HepG2 (cell line): ENCODE results near the gene LIPC. TPM values are rescaled to one million over a fixed set of nuclear protein-coding genes. Genes with fewer than 3 reads are reported as not detected.

Source experiments
- ATAC-seq: fragments of 200-7000 bp; cut with Tn5 transposase; 3 replicates; pipeline ENCODE4 v1.9.1; 2020; ENCODE audit warnings: mild to moderate bottlenecking, moderate library complexity
- BruUV-seq: library from RNA; stranded (reverse); fragments of 400-500 nt; replicated peaks from 2 replicates; lab custom pipeline; 2021; lab: Mats Ljungman, UMichigan
- CTCF ChIA-PET: fragments of 300-600 bp; formaldehyde crosslinking; extraction: SDS; loops from one replicate; lab custom pipeline; 2021; ENCODE audit warnings: low total read pairs, inconsistent platforms, low intra/inter-chr PET ratio; lab: Yijun Ruan, JAX
- POLR2A ChIA-PET: fragments of 350-600 bp; sonication (Branson Sonifier 250); formaldehyde crosslinking; loops from one replicate; lab custom pipeline; 2020; ENCODE audit warnings: antibody characterized with exemption, inconsistent platforms; lab: Yijun Ruan, JAX
- DNase-seq: peaks from one replicate; pipeline ENCODE4 v3.0.0-alpha.2; 2015; ENCODE audit warnings: low spot score
- FAIRE-seq: peaks from 3 replicates; lab custom pipeline; 2011; peaks lifted over from hg19 to GRCh38; lab: Jason Lieb, UNC
- H2AFZ ChIP-seq: one replicate; pipeline ENCODE4 v1.6.1; 2011; ENCODE audit warnings: low read length, inconsistent platforms
- H3K27ac ChIP-seq: fragments of 300-600 bp; 3 replicates; pipeline ENCODE4 v1.8.0; 2011; ENCODE audit warnings: mixed run types, mild to moderate bottlenecking, mixed read lengths, low read length, inconsistent platforms; ENCODE audit not compliant: insufficient read depth; ENCODE audit errors: extremely low read length
- H3K27me3 ChIP-seq, 2 experiments: fragments of 200-600 bp in 1 of 2; 2 replicates in 1 of 2; 3 replicates in 1 of 2; pipeline versions ENCODE4 v1.6.0 to v1.8.0; 2011; ENCODE audit warnings: low read length in 2 of 2, mild to moderate bottlenecking in 2 of 2, moderate library complexity in 2 of 2, inconsistent platforms in 1 of 2; ENCODE audit not compliant: insufficient read depth in 2 of 2, control insufficient read depth in 1 of 2
- H3K36me3 ChIP-seq, 2 experiments: fragments of 200-600 bp in 1 of 2; replicated peaks in 1 of 2; 2 replicates in 1 of 2; 3 replicates in 1 of 2; pipeline versions ENCODE4 v1.5.1 to v1.8.0; 2011; ENCODE audit warnings: low read length in 2 of 2, inconsistent platforms in 1 of 2; ENCODE audit not compliant: insufficient read depth in 2 of 2, control insufficient read depth in 1 of 2
- H3K4me1 ChIP-seq: 2 replicates; pipeline ENCODE4 v1.5.1; 2012; ENCODE audit warnings: low read length, inconsistent platforms; ENCODE audit not compliant: insufficient read depth
- H3K4me2 ChIP-seq: 2 replicates; pipeline ENCODE4 v1.6.0; 2011; ENCODE audit warnings: low read depth, low read length, inconsistent platforms
- H3K4me3 ChIP-seq, 3 experiments: fragments of 200-600 bp in 1 of 3; sonication (generic), shearing (Covaris generic) in 1 of 3; replicated peaks in 1 of 3; 2 replicates each; pipeline ENCODE4 v1.5.1; 2011 to 2016; ENCODE audit warnings: low read length in 3 of 3, inconsistent platforms in 2 of 3, low read depth in 2 of 3, mild to moderate bottlenecking in 2 of 3, control low read depth in 1 of 3, mixed read lengths in 1 of 3; ENCODE audit not compliant: insufficient read depth in 1 of 3
- H3K79me2 ChIP-seq: one replicate; pipeline ENCODE4 v1.6.1; 2011; ENCODE audit warnings: low read length, inconsistent platforms; ENCODE audit not compliant: insufficient read depth
- H3K9ac ChIP-seq: 2 replicates; pipeline ENCODE4 v1.6.0; 2011; ENCODE audit warnings: mild to moderate bottlenecking, low read depth, low read length, inconsistent platforms; ENCODE audit not compliant: insufficient read depth
- H3K9me3 ChIP-seq: 2 replicates; pipeline ENCODE4 v1.5.1; 2012; ENCODE audit warnings: mild to moderate bottlenecking, low read length
- H4K20me1 ChIP-seq: 2 replicates; pipeline ENCODE4 v1.6.0; 2011; ENCODE audit warnings: inconsistent platforms, mild to moderate bottlenecking, low read length, moderate library complexity; ENCODE audit not compliant: insufficient read depth
- ARNTL ChIP-seq: sonication (generic); formaldehyde crosslinking; IDR thresholded peaks from 2 replicates; pipeline ENCODE4 v1.4.0; 2020; ENCODE audit warnings: mild to moderate bottlenecking, missing genetic modification reagents
- BRCA1 ChIP-seq: sonication (generic); formaldehyde crosslinking; IDR thresholded peaks from 2 replicates; pipeline ENCODE4 v1.4.0; 2020; ENCODE audit warnings: missing genetic modification reagents
- DZIP1 ChIP-seq: sonication (generic); formaldehyde crosslinking; IDR thresholded peaks from 2 replicates; pipeline ENCODE4 v1.5.0; 2020; ENCODE audit warnings: mild to moderate bottlenecking, missing genetic modification reagents
- GLI4 ChIP-seq: sonication (generic); formaldehyde crosslinking; IDR thresholded peaks from 2 replicates; pipeline ENCODE4 v1.5.1; 2020; ENCODE audit warnings: missing genetic modification reagents, mild to moderate bottlenecking, moderate library complexity, borderline replicate concordance
- HNRNPLL ChIP-seq: fragments of 200-400 bp; formaldehyde crosslinking; IDR thresholded peaks from 2 replicates; pipeline ENCODE4 v1.6.1; 2017; ENCODE audit warnings: mild to moderate bottlenecking, low read depth, low read length; ENCODE audit not compliant: poor library complexity, severe bottlenecking
- MAFG ChIP-seq: sonication (generic); formaldehyde crosslinking; IDR thresholded peaks from 2 replicates; pipeline ENCODE4 v1.5.1; 2020; ENCODE audit warnings: mild to moderate bottlenecking, missing genetic modification reagents
- MAZ ChIP-seq, 2 experiments: sonication (generic) in 1 of 2; formaldehyde crosslinking in 1 of 2; IDR thresholded peaks; 2 replicates each; pipeline versions ENCODE4 v1.5.0 to v1.6.1; 2012 to 2020; ENCODE audit warnings: low read depth in 2 of 2, mild to moderate bottlenecking in 2 of 2, borderline replicate concordance in 1 of 2, improper control_type of control experiment in 1 of 2, low read length in 1 of 2, missing genetic modification reagents in 1 of 2, moderate library complexity in 1 of 2
- MXD4 ChIP-seq: IDR thresholded peaks from 2 replicates; pipeline ENCODE4 v1.6.1; 2016; ENCODE audit warnings: mild to moderate bottlenecking, missing biosample characterization, missing genetic modification reagents
- SIX4 ChIP-seq: sonication (generic); formaldehyde crosslinking; IDR thresholded peaks from 2 replicates; pipeline ENCODE4 v1.4.0; 2020; ENCODE audit warnings: missing genetic modification reagents
- ZFP36L2 ChIP-seq: sonication (generic); formaldehyde crosslinking; IDR thresholded peaks from 2 replicates; pipeline ENCODE4 v1.4.0; 2020; ENCODE audit warnings: missing genetic modification reagents
- ZNF274 ChIP-seq: sonication (generic); formaldehyde crosslinking; IDR thresholded peaks from 2 replicates; pipeline ENCODE4 v1.5.1; 2020; ENCODE audit warnings: mild to moderate bottlenecking, missing genetic modification reagents
- ZNF33B ChIP-seq: sonication (generic); formaldehyde crosslinking; IDR thresholded peaks from 2 replicates; pipeline ENCODE4 v1.5.1; 2020; ENCODE audit warnings: mild to moderate bottlenecking, missing genetic modification reagents
- ZNF569 ChIP-seq: sonication (generic); formaldehyde crosslinking; IDR thresholded peaks from 2 replicates; pipeline ENCODE4 v1.5.0; 2020; ENCODE audit warnings: mild to moderate bottlenecking, missing genetic modification reagents, moderate library complexity, borderline replicate concordance
- ZNF878 ChIP-seq: sonication (generic); formaldehyde crosslinking; IDR thresholded peaks from 2 replicates; pipeline ENCODE4 v1.8.1; 2023; ENCODE audit warnings: mild to moderate bottlenecking, missing genetic modification reagents, moderate library complexity
- ZNF883 ChIP-seq: sonication (generic); formaldehyde crosslinking; IDR thresholded peaks from 2 replicates; pipeline ENCODE4 v1.5.1; 2020; ENCODE audit warnings: mild to moderate bottlenecking, missing genetic modification reagents; ENCODE audit errors: not compliant biosample characterization
- WGBS: methylation state at CpG from one replicate; pipeline ENCODE4 v1.1.6; 2017; ENCODE audit warnings: low lambda C conversion rate; 5-methylcytosine and 5-hydroxymethylcytosine counted together
- in situ Hi-C: cut with HindIII; loops from 2 replicates; pipeline ENCODE4 v1.10.0; 2017; ENCODE audit warnings: low pct_unique_long_range_greater_than_20kb; ENCODE audit not compliant: extremely low pct_ligation_motif_present
- intact Hi-C: fragments of 100-400 bp; cut with micrococcal nuclease; formaldehyde crosslinking; loops from one replicate; pipeline ENCODE4 v1.10.0; 2022; ENCODE audit not compliant: unreplicated experiment
- polyA plus RNA-seq, 8 experiments: library from polyadenylated mRNA; depleted of rRNA in 3 of 8; stranded (reverse) in 7 of 8; unstranded in 1 of 8; fragments of >200 nt; fragmentation: Illumina TruSeq in 4 of 8; extraction: Trizol in 4 of 8; gene quantifications; 2 replicates each; pipeline versions ENCODE4 v1.2.1 to v1.2.3, GENCODE V29; 2011 to 2016; ENCODE audit warnings: low read depth in 4 of 8, missing spikeins in 1 of 8, mixed read lengths in 1 of 8; ENCODE audit not compliant: insufficient read depth in 1 of 8
- total RNA-seq, 5 experiments: library from RNA; depleted of rRNA; stranded (reverse); fragments of >200 nt; fragmentation: Illumina TruSeq; extraction: Trizol; gene quantifications; 2 replicates each; pipeline ENCODE4 v1.2.3, GENCODE V29; 2016; ENCODE audit warnings: low read depth in 1 of 5
- TF ChIP-seq, protein P1 (sequence below): sonication (generic); formaldehyde crosslinking; IDR thresholded peaks from 2 replicates; pipeline ENCODE4 v1.4.0; 2020; ENCODE audit warnings: missing genetic modification reagents
- TF ChIP-seq, protein P2 (sequence below): sonication (generic); formaldehyde crosslinking; IDR thresholded peaks from 2 replicates; pipeline ENCODE4 v1.4.0; 2020; ENCODE audit warnings: mild to moderate bottlenecking, missing genetic modification reagents
- TF ChIP-seq, protein P3 (sequence below): sonication (generic); formaldehyde crosslinking; IDR thresholded peaks from 2 replicates; pipeline ENCODE4 v1.8.1; 2023; ENCODE audit warnings: mild to moderate bottlenecking, missing genetic modification reagents, borderline replicate concordance

The LIPC gene
- total and polyA plus RNA-seq, 2 of the 13 experiments (the other 11 are each of a cell fraction or from before 2014, with no cell fraction given) = 26.0 to 38.0 TPM

DNA sequence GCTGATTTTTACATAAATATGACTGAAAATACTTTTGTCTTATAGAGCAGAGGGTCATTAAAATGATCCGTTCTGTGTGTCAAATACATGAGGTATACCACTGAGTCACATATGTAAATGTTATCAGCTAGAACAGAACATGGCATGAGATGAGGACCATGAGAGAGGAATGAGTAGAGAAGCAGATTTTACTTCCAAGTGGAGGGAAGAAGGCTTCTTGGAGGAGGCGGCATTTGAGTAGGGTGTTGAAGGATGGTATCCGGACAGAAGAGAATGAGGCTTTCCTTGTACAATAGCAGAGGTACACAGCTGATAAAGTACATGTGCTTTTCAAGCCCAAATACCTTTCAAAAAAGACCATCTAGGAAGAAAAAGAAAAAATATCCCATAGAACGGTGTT is 4.8 kb downstream of the LIPC start:
- ATAC-seq = no peak
- peaks cover 8% of the 10 kb centered on the region for H3K79me2 ChIP-seq
- DNase-seq = no peak
- 96% methylated on average over 4 of the region's 4 CpGs for WGBS
- in situ Hi-C loops = no loop called here
- no peak overlapping the region for H3K4me3 ChIP-seq
- no peak overlapping the region for H3K4me2 ChIP-seq
- H3K27me3 ChIP-seq = no peaks in the 10 kb centered on the region; a peak in 1 of 5 replicates
- intact Hi-C loops = loop anchor here (10.0 kb wide), 1 partner anchor 188 kb away; no protein-coding TSS in a partner anchor
- peaks cover 73% of the 10 kb centered on the region for H3K4me1 ChIP-seq
- POLR2A ChIA-PET = no interaction called here
- H3K27ac ChIP-seq = no peak overlapping the region
- no peak overlapping the region for H2AFZ ChIP-seq
- no peaks in the 10 kb centered on the region for H3K36me3 ChIP-seq
- TF ChIP-seq ZNF883 (CRISPR knock-in tag) (no peak), DZIP1 (CRISPR knock-in tag) (no peak), ZNF274 (CRISPR knock-in tag) (no peak), MAZ (IDR thresholded peaks at IDR 0.05; ENCODE audit: borderline replicate concordance, low read depth, low read length) (no peak), MAZ (CRISPR knock-in tag; IDR thresholded peaks at IDR 0.05; ENCODE audit: low read depth) (no peak), SIX4 (CRISPR knock-in tag) (no peak), ARNTL (no peak), BRCA1 (no peak), ZNF33B (no peak), MAFG (CRISPR knock-in tag) (no peak), HNRNPLL (no peak), ZFP36L2 (CRISPR knock-in tag) (no peak), ZNF569 (CRISPR knock-in tag) (no peak), GLI4 (CRISPR knock-in tag) (no peak), ZNF878 (no peak), MXD4 (CRISPR knock-in tag) (no peak)
- TF ChIP-seq, protein P1, sequence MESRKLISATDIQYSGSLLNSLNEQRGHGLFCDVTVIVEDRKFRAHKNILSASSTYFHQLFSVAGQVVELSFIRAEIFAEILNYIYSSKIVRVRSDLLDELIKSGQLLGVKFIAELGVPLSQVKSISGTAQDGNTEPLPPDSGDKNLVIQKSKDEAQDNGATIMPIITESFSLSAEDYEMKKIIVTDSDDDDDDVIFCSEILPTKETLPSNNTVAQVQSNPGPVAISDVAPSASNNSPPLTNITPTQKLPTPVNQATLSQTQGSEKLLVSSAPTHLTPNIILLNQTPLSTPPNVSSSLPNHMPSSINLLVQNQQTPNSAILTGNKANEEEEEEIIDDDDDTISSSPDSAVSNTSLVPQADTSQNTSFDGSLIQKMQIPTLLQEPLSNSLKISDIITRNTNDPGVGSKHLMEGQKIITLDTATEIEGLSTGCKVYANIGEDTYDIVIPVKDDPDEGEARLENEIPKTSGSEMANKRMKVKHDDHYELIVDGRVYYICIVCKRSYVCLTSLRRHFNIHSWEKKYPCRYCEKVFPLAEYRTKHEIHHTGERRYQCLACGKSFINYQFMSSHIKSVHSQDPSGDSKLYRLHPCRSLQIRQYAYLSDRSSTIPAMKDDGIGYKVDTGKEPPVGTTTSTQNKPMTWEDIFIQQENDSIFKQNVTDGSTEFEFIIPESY (CRISPR knock-in tag) = no peak
- TF ChIP-seq, protein P2, sequence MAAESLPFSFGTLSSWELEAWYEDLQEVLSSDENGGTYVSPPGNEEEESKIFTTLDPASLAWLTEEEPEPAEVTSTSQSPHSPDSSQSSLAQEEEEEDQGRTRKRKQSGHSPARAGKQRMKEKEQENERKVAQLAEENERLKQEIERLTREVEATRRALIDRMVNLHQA (CRISPR knock-in tag) = no peak
- TF ChIP-seq, protein P3, sequence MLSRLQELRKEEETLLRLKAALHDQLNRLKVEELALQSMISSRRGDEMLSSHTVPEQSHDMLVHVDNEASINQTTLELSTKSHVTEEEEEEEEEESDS = no peak
- H3K9me3 ChIP-seq = no peaks in the 10 kb centered on the region
- no peak overlapping the region for H3K9ac ChIP-seq
- no peaks in the 10 kb centered on the region for H4K20me1 ChIP-seq
- no peak for FAIRE-seq
- CTCF ChIA-PET = no interaction called here
- BruUV-seq = no TSS peak
